NCI-H1105 treated with DMSO at 0.1 percent for 48 hours (cell line): Measurements from ENCODE around the gene PAX5.
A peak's percentile ranks its signal among the peaks of the same experiment; 100 is the strongest.

Experiments used
- DNase-seq: peaks from one replicate; lab custom pipeline; 2025; lab: John Stamatoyannopoulos, UW

Gene PAX5

DNA sequence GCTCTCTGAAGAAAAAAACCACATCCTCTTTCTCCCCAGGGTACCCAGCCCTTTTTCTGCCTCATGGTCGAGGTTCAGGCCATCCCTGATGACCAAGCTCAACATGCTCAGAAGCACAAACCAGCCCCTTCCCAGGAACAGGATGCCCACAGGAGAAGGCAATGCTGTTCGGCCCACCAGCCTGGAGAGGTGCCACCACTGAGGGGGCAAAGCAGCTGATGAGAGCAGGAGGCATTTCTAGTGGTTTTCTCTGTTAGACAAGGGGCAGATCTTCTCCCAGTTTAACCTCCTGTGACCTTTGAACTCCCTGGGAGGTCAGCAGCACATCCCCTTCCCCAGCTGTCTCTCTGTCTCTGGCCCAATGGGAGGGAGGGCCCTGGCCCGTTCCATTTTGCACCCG lies 73.0 kb downstream of the PAX5 start:
- no peak for DNase-seq

DNA sequence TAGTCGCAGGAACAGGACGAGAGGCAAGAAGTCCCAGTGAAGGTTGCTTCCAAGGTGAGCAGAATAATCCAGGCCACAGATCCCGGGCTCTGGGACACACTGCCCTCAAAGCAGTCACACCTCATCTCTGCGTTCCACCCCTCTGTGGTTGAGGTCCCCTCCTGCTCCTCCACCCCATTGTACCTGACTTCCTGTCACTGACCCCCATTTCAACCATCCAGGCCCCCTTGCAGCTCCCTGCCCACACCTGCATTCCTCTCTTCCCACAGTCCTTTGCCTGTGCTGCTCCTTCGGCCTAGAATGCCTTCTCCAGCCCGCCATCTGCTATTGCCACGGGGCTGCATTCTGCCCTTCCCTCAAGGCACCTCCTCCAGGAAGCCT lies 73.5 kb downstream of the PAX5 start:
- no peak for DNase-seq

DNA sequence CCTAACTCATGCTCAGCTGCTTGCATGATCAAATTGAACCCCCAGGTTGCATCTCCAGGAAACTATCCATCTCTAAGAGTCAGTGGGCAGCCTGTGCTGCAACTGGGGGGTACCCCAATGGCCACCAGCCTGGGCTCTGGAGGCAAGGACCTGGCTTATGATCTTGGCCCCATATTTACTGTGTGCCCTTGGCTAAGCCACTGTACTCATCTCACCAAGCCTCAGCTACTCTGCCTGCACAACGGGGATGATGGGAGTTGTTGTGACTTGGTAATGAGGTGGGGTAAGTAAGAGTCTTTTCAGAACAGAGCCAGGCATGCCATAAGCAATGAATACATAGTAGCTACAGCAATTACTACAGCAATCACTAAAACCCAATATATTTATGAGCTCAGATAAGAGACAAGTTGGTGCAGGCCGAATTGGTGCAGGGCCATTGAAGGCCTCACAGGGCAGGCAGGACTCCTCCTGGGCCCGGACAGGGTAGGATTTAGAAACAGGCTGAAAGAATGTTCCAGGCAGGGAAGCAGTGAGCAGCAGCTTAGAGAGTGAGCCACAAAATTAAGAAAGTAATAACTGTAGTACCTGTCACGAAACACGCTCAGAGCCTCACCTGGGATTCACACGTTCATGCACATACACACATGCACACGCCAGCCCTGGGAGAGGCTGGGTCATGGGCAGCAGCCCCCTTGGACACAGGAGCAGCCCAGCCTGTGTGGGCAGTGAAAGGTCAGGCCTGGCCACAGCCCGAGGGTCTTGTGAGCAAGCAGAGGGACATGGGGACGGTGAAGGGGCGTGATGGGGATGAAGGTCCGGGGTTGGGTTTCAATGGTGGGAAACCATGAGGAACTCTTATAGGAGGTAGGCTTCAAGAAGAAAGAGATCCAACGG lies 74.1 kb downstream of the PAX5 start:
- DNase-seq: no peak

DNA sequence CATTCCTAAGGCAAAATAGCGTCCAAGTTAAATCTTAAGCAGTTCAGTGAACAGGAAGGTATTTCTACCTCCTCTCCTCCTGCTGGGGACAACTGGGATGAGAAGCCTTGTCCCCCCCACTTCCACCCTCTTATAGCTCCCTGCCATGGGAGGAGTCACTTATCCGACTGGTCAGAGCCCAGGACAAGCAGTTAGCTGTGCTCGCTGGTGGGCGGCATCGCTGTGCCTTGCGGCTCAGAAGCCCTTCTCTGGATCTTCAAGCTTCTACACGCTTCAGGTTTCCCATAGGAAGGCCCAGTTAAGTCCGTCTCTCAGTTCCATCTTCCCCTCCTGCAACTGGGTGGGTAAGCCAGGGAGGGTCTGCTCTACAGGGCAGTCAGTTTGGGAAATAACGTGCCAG lies 77.2 kb downstream of the PAX5 start:
- no peak for DNase-seq

DNA sequence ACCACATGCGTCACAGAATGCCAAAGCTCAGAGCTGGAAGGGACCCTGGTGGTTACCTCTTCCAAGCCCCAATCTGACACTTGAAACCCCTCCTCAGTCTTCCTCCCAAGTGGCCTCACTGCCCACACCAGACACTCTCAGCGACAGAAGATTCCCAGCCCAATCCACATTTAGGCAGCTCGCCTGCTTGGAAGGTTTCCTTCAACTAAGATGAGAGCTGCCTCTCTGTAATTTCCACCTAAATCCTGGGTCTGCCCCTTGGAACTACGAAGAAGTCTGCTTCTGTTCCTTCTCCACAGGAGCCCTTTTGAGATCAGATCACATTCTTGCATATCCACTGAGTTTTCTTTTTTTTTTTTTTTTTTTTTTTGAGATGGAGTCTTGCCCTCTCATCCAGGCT lies 83.7 kb downstream of the PAX5 start:
- no peak for DNase-seq

DNA sequence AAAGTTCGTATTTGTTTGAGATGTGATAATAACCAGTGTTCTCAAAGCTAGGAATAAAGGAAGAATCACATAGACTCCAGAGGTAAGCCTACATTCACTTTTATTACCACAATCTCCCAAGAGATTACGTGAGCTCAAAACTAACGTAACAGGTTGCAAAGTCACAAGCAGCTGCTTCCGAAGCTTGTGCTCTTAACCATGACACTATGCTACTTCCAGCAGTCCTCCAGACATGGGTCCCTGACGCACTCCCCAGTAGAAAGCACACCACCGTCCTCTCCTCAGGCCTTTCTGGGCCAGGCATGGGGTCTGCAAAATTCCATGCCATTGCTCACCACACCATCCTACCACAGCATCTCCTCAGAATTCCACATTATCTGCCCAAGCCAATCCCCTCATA lies 84.6 kb downstream of the PAX5 start:
- no peak for DNase-seq

DNA sequence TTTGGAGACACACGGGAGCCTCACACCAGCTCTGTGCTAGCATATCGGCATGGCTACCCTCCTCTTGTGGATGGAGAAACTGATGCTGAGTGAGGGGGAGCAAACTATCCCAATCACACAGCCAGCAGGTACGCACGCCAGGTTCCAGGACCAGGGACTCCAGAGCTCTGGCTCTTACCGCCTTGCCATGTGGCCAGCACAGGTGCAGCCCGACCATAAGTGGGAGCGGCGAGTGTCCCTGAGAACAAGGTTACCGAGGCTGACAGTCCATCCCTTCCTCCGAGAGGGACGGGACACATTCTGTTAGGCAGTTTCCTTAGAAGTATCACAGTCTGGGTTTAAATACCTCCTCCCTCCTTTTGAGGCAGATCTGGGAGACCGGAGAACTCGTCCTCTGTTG lies 86.0 kb downstream of the PAX5 start:
- DNase-seq: no peak

DNA sequence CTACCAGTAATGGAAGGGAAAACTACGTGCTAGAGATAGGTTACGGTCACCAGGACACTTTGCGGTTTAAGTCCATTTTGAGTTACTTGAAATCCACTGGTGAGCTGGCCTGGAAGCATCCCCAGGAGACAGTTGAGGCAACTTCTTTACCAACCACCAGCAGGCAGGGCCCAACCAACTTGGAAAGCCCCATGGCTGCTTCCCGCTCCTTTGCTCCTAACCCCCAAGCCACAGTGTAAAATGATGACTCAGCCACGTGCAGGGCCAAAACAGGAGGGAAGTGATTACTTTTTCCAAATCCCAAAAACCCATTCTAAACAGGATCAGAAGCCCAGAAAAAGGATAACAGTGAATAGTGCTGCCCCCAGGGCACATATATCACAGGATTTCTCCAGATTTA lies 87.4 kb downstream of the PAX5 start:
- DNase-seq: no peak

DNA sequence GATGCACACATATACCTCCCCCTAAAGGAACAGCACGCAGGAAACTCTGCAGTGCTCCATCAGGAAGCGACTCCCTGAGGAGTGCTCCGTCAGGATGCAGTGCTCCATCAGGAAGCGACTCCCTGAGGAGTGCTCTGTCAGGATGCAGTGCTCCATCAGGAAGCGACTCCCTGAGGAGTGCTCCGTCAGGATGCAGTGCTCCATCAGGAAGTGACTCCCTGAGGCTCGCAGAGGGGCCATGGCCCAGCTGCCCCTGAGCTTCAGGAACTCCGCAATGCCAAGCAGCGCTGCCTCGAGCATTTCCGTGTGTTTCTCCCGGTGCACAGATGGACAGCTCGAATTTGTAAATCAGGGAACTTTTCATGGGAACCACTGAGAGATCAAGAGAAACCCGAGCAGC lies 88.1 kb downstream of the PAX5 start:
- no peak for DNase-seq

DNA sequence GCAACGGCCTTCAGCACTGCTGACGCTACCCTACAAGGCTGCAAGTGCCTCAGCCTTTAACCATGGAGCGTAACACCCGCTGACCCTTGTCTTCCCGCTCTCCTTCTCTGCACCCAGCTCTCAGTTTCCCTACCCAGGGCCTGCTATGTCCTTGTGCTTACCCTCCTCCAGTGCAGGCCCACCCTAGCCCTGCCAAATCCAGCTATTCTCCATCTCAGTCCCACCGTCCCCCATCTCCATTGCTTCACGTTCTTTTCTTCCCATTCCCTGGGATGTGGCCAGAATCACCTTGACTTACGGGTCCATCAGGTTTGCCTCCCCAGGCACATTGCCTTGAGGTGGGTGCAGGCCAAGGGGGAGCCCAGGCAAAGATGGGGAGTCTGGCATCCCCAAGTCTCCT lies 91.2 kb downstream of the PAX5 start:
- no peak for DNase-seq

DNA sequence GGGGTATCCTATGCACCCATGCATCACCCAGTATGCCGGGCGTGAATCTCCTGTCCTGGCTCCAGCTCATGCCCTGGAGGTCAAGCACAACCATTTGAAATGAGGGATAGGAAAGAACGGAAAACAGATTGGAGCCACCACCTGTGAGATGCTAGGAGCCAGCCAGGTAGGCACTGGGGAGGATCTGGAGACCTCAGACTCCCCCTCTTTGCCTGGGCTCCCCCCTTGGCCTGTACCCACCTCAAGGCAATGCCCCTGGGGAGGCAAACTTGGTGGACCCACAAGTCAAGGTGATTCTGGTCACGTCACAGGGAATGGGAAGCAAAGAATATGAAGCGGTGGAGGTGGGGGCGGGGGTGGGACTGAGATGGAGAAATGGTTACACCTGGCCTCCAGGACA lies 92.6 kb downstream of the PAX5 start:
- no peak for DNase-seq

DNA sequence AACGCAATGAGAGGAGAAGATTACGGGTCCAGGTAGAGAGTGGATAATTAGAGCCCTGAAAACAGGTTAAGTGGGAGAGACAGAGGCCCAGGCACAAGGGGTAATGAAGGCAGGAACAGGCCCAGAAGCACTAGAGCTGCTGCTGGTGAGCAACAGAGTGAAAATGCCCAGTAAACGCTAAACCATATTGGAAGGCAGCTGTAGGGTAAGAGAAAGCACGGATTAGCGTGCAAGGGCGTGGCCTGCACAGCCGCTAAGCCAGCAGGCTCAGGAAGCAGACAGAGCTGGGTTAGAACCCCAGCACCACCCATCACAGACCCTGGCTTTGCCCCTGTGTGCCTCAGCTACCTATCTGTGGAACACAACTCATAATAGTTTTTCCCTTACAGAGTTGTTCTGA lies 93.2 kb downstream of the PAX5 start:
- no peak for DNase-seq

DNA sequence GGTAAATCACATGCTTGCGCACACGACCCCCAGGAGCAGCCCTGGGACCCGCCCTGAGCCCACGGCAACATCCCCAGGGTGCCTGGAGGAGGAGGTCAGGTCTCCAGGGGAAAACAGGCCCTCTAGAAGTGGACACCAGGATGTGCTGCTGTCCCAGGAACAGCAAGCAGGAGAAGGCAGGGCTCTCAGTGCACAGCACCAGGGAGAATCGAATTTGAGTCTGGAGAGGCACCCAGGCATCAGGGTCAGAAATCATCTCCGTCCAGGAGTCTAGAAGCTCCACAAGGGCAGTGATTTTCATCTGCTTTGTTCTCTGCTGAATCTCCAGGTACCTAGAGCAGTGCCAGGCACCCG lies 93.6 kb downstream of the PAX5 start:
- DNase-seq: no peak

DNA sequence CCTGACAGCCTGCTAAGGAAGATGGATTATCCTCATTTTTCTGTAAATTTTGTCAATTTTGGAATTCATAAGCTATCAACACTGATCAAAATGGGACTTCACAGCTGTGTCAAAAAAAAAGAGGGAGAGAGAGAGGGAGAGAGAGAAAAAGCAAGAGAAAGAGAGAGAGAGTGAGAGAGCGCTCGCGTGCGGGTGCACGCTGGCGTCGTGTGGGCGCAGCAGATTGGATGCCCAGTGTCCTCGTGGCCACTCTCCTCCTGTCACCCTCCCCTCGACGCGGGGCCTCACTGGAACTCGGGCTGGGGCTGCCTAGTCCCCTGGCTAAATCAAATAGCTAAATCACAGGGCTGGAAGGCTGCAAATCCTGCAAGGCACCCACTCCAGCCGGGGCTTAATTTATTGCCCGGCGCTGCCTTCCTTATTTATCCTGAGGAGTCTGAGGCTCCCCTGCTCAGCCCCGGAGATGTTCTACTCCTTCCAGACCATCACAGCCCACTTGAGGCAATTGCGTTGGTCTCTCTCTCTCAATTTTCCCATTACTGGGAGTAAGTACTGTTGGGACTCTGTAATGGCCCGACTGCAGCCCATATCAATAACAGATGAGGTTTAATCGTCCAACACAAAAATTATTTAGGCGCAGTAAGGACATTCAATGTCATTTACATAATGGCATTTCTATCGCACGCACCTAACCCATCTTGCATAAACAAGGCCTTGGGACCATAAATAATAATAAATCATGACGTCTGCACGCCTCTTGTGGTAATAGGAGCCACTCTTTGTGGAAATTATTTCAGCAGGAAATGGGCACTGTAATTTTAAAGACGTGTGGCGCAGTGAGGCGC lies 94.2 kb downstream of the PAX5 start:
- no peak for DNase-seq

DNA sequence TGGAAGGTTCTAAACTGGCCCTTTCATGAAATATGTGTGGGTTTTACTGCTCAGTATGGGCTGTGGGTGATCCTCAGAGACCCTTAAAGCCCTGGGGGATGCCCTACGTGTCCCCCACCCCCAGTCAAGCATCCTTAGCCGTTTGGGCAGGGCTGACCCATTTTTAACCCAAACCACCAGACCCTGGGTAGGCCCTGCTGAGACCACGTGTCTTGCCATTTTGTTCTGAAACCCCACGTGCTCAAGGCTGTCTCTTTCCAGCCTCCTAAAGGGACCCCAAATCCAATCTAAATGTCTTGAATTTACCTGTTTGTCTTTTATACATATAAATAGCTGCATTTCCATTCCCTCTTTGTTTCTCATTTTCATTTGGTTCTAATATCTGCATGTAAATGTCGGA lies 94.9 kb downstream of the PAX5 start:
- DNase-seq: no peak

DNA sequence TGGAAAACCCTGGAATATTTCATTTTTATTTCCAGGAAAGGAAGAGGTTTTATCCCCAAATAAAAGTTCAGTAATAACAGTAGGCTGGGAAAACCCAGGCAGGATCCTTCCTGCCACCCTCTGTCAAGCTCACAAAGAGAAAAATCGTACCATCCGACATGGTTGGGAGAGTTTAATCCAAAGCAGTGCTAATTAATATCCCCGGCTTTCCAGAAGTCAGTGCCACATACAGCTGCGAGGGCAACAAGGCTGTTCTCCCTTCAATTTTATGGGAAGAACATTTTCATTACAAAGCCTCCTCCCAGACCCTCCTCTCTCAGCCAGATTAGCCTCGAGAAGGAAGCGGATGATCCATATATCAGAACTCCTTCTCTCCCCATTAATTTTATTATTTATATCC lies 95.5 kb downstream of the PAX5 start:
- DNase-seq: no peak

DNA sequence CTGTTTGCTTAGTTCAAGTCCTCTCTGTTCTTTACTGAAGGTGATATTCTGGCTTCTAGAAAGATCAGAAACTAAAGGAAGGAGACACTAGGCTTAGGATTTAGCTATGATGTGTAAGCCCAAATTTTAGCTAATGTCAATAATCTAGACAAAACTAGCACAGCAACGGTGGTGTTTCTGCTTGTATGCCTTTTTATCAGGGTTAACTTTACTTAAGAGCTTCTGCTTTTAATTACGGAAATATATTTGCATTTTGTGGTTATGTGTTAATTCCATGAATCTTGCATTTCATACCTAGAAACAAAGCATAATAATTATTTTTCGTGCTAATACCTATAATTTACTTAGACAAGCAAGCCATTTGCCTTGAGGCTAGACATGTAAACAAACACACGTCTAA lies 96.1 kb downstream of the PAX5 start:
- no peak for DNase-seq

DNA sequence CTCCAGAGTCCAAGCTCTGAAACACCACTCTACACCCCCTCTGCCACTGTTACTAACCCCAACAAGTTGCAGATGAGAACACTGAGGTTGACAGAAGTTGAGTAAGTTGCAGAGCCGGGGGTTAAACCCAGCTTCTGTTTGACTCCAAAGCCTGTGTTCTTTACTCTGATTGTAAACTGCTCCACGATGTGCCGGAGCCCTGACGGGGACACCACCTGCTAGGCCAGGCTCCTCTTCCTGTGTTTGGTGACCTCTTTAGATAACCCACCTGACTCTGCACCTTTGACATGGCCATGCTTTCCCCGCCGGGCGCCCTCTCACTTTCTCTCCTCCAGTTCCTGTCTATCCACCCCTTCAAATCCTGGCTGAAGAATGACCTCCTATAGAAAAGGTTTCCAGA lies 96.7 kb downstream of the PAX5 start:
- DNase-seq: no peak

DNA sequence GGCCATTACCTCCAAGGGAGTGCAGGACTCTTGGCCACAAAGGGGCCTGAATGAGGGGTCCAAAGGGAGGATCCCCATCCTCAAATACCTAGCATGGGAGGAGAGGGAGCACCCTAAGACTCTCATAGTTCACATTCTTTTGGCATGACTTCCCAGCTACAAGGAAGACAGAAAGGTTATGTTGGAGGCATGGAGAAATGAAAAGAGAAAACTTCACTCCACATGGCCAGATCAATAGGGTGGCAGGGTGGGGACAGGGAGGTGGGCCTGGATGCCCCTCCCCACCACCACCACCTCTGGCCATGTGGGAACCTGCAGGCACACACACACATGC lies 97.6 kb downstream of the PAX5 start:
- no peak for DNase-seq

DNA sequence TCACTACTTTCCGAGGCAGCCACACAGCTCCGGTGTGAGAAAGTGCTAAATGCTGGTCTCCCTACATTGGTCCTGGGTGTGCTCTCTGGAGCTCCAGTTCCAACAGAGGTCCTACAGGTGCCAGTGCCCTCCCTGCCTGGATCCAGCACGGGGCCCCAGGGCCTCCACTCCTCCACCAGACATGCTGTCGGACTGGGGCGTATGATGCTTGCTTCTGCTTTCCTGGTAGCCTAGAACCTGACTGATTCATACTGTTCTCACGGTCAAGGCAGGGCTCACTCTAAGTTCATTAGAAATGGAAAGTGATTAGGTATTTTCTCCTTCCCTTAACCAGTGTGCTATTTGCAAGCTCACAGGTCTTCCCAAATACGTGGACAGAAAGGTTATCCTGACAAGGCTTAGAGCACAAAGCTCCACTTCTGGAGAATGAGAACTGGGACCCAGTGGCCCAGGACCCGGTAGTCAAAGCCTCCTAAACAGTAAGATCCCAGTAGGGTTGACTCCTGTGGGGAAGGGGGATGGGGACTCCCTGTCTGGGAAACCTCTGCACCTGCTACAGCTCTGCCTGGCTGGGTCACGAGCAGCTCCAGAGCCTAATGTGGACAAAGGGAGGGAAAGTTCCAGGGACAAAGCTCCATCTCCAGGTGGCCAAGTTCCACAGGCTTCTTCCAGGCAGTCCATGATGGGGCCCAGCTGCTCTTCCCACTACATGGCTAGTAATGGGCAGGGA lies 98.1 kb downstream of the PAX5 start:
- no peak for DNase-seq

DNA sequence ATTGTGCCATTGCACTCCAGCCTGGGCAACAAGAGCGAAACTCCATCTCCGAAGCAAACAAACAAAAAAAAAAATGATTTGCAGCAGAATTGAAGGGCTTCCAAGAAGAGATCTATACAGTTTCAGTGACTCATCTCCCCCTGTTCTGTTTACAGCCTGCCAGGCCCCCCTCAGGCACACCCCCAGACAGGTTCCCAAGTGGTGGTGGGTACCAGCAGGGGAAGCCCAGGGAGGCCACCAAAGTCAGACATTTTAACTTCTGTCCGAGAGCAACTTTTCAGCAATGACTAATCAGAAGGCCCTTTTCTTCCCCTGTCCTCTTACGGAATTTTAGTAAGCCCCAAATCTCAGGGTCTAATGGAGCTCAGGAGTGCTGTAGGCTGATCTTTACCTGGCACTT lies 98.7 kb downstream of the PAX5 start:
- no peak for DNase-seq

DNA sequence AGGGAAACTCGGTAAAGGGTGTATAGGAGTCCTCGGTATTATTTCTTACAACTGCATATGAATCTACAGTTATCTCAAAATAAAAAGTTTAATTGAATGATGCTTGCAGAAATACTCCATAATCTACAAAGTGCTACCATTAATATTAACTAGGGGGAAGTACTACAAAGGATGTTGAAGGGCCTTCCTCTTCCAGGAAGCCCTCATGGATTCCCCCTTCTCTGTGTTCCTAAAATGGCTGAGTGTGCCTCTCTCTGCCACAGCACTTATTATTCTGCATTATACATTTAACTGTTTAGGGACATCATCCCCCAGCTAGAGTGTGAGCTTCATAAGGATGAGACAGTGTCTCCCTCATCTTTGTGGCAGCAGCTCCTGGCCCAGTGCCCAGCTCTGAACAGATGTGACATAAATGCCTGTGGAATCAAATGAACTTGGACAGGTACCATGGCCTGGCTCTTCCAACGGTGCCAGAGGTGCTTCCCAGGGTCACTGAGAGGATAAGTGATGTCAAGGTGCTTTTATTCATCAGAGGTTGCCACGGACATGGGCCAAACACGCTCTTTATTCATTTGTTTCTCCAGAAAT lies 99.5 kb downstream of the PAX5 start:
- DNase-seq: peak; percentile 33
